H1 (cell line): Measurements from ENCODE around the gene IFNK. TPM values are rescaled to one million over a fixed set of nuclear protein-coding genes. Genes with fewer than 3 reads are reported as not detected.

Experiments
- CTCF ChIA-PET: fragments of 300-600 bp; sonication (Branson Sonifier 250); formaldehyde crosslinking; loops from one replicate; lab custom pipeline; 2021; ENCODE audit not compliant: partially characterized antibody; lab: Charles Lee
- POLR2A ChIA-PET: fragments of 300-600 bp; sonication (Branson Sonifier 250); formaldehyde crosslinking; loops from one replicate; lab custom pipeline; 2021; ENCODE audit warnings: inconsistent platforms; ENCODE audit not compliant: partially characterized antibody; lab: Charles Lee
- DNase-seq, 2 experiments: peaks; one replicate each; pipeline versions ENCODE4 v3.0.0 to v3.0.0-alpha.2; 2010 to 2022; ENCODE audit warnings: low spot score in 2 of 2, low read depth in 1 of 2, mixed read lengths in 1 of 2
- FAIRE-seq: peaks from 2 replicates; lab custom pipeline; 2011; peaks lifted over from hg19 to GRCh38; lab: Jason Lieb, UNC
- H2AFZ ChIP-seq: 2 replicates; pipeline ENCODE4 v1.8.1; 2012; ENCODE audit warnings: low read length, inconsistent platforms
- H2AK5ac ChIP-seq: 2 replicates; pipeline ENCODE4 v1.6.1; 2013; ENCODE audit warnings: low read depth, low read length
- H2BK120ac ChIP-seq: replicated peaks from 2 replicates; pipeline ENCODE3; 2013; ENCODE audit warnings: low read depth, low read length, inconsistent platforms
- H2BK12ac ChIP-seq: 2 replicates; pipeline ENCODE4 v1.6.1; 2013; ENCODE audit warnings: low read depth, low read length
- H2BK15ac ChIP-seq: 2 replicates; pipeline ENCODE4 v1.6.1; 2013; ENCODE audit warnings: low read length
- H2BK20ac ChIP-seq: 2 replicates; pipeline ENCODE4 v1.6.1; 2013; ENCODE audit warnings: low read length
- H2BK5ac ChIP-seq: 2 replicates; pipeline ENCODE4 v1.6.1; 2013; ENCODE audit warnings: low read depth, low read length
- H3K14ac ChIP-seq: 2 replicates; pipeline ENCODE4 v1.6.1; 2013; ENCODE audit warnings: inconsistent platforms; ENCODE audit not compliant: insufficient read length
- H3K18ac ChIP-seq: 2 replicates; pipeline ENCODE4 v1.6.1; 2013; ENCODE audit warnings: low read length; ENCODE audit errors: extremely low read depth
- H3K23ac ChIP-seq: 2 replicates; pipeline ENCODE4 v1.6.1; 2013; ENCODE audit warnings: inconsistent platforms; ENCODE audit not compliant: insufficient read length
- H3K23me2 ChIP-seq: 2 replicates; pipeline ENCODE4 v1.6.1; 2013; ENCODE audit warnings: low read depth, low read length
- H3K27ac ChIP-seq: 2 replicates; pipeline ENCODE4 v1.6.1; 2011; ENCODE audit warnings: low read depth, low read length, inconsistent platforms
- H3K27me3 ChIP-seq, 4 experiments: replicated peaks in 1 of 4; 1 replicate in 1 of 4; 2 replicates in 3 of 4; pipeline versions ENCODE4 v1.6.1 to v1.8.1; 2011 to 2013; ENCODE audit warnings: low read length in 3 of 4, mild to moderate bottlenecking in 3 of 4, inconsistent platforms in 2 of 4, mixed read lengths in 2 of 4, moderate library complexity in 1 of 4; ENCODE audit not compliant: control insufficient read depth in 3 of 4, insufficient read depth in 3 of 4; ENCODE audit errors: extremely low read depth in 1 of 4
- H3K36me3 ChIP-seq, 4 experiments: 2 replicates each; pipeline versions ENCODE4 v1.6.1 to v1.8.1; 2011 to 2013; ENCODE audit warnings: mild to moderate bottlenecking in 4 of 4, low read length in 3 of 4, moderate library complexity in 2 of 4, control low read depth in 1 of 4, inconsistent platforms in 1 of 4; ENCODE audit not compliant: insufficient read depth in 4 of 4, control insufficient read depth in 2 of 4
- H3K4ac ChIP-seq: replicated peaks from 2 replicates; pipeline ENCODE3; 2013; ENCODE audit warnings: low read length, low read depth, mixed read lengths, inconsistent platforms; ENCODE audit not compliant: insufficient read length
- H3K4me1 ChIP-seq, 4 experiments: replicated peaks in 1 of 4; 1 replicate in 1 of 4; 2 replicates in 3 of 4; pipeline versions ENCODE4 v1.6.1 to v1.8.1; 2011 to 2013; ENCODE audit warnings: low read length in 3 of 4, inconsistent platforms in 2 of 4, mixed read lengths in 1 of 4; ENCODE audit not compliant: insufficient read depth in 4 of 4, control insufficient read depth in 3 of 4
- H3K4me2 ChIP-seq, 2 experiments: 2 replicates each; pipeline versions ENCODE4 v1.6.1 to v1.8.1; 2011 to 2013; ENCODE audit warnings: low read depth in 2 of 2, low read length in 2 of 2, control low read depth in 1 of 2, inconsistent platforms in 1 of 2, mild to moderate bottlenecking in 1 of 2; ENCODE audit not compliant: insufficient read depth in 1 of 2
- H3K4me3 ChIP-seq, 4 experiments: fragments of 200-600, 300-600 bp in 1 of 4; sonication (generic), shearing (Covaris generic), sonication (Bioruptor Twin) in 1 of 4; 2 replicates each; pipeline versions ENCODE4 v1.5.1 to v1.8.1; 2011 to 2016; ENCODE audit warnings: low read length in 4 of 4, low read depth in 3 of 4, control low read depth in 2 of 4, inconsistent platforms in 2 of 4, mild to moderate bottlenecking in 2 of 4, mixed read lengths in 1 of 4, moderate library complexity in 1 of 4; ENCODE audit not compliant: insufficient read depth in 2 of 4; ENCODE audit errors: extremely low read depth in 1 of 4
- H3K56ac ChIP-seq: replicated peaks from 2 replicates; pipeline ENCODE3; 2013; ENCODE audit warnings: low read depth, mild to moderate bottlenecking, mixed read lengths, low read length, inconsistent platforms; ENCODE audit not compliant: insufficient read length
- H3K79me1 ChIP-seq: 2 replicates; pipeline ENCODE4 v1.6.1; 2013; ENCODE audit warnings: low read depth, low read length, control low read depth
- H3K79me2 ChIP-seq, 2 experiments: 2 replicates each; pipeline versions ENCODE4 v1.6.1 to v1.8.1; 2012 to 2013; ENCODE audit warnings: low read length in 2 of 2, mild to moderate bottlenecking in 2 of 2, inconsistent platforms in 1 of 2; ENCODE audit not compliant: insufficient read depth in 2 of 2, control insufficient read depth in 1 of 2
- H3K9ac ChIP-seq, 4 experiments: replicated peaks in 1 of 4; 1 replicate in 1 of 4; 2 replicates in 3 of 4; pipeline versions ENCODE4 v1.6.1 to v1.8.1; 2011 to 2013; ENCODE audit warnings: low read depth in 3 of 4, low read length in 3 of 4, control low read depth in 2 of 4, mild to moderate bottlenecking in 2 of 4, moderate library complexity in 2 of 4, inconsistent platforms in 1 of 4; ENCODE audit errors: extremely low read depth in 1 of 4
- H3K9me3 ChIP-seq, 2 experiments: 2 replicates each; pipeline versions ENCODE4 v1.6.1 to v1.8.1; 2012 to 2013; ENCODE audit warnings: mild to moderate bottlenecking in 2 of 2, moderate library complexity in 2 of 2, control low read depth in 1 of 2, inconsistent platforms in 1 of 2, low read depth in 1 of 2, low read length in 1 of 2, mixed read lengths in 1 of 2; ENCODE audit not compliant: insufficient read depth in 2 of 2
- H4K20me1 ChIP-seq, 2 experiments: replicated peaks in 1 of 2; 2 replicates each; pipeline versions ENCODE3 to v1.8.1; 2011 to 2013; ENCODE audit warnings: inconsistent platforms in 2 of 2, low read length in 2 of 2, mild to moderate bottlenecking in 1 of 2; ENCODE audit not compliant: insufficient read depth in 2 of 2, control insufficient read depth in 1 of 2
- H4K5ac ChIP-seq: 2 replicates; pipeline ENCODE4 v1.6.1; 2013; ENCODE audit warnings: low read length, low read depth, mixed read lengths, inconsistent platforms; ENCODE audit not compliant: insufficient read length
- H4K8ac ChIP-seq: 2 replicates; pipeline ENCODE4 v1.8.0; 2013; ENCODE audit warnings: mild to moderate bottlenecking, moderate library complexity, low read length, inconsistent platforms; ENCODE audit not compliant: insufficient read depth; ENCODE audit errors: extremely low read depth
- H4K91ac ChIP-seq: replicated peaks from 2 replicates; pipeline ENCODE3; 2013; ENCODE audit warnings: low read length, mixed read lengths, inconsistent platforms; ENCODE audit not compliant: insufficient read length
- KDM5A ChIP-seq: fragments of 200-600 bp; IDR thresholded peaks from 2 replicates; pipeline ENCODE4 v1.7.1; 2012; ENCODE audit warnings: mild to moderate bottlenecking, low read length, inconsistent platforms, mixed read lengths
- PHF8 ChIP-seq: fragments of 200-600 bp; sonication (generic); conservative IDR thresholded peaks from 2 replicates; pipeline ENCODE4 v1.7.1; 2012; ENCODE audit warnings: low read depth, mild to moderate bottlenecking, inconsistent platforms, low read length, moderate library complexity
- WGBS, 2 experiments: shearing (Covaris generic) in 1 of 2; methylation state at CpG; one replicate each; pipeline versions ENCODE4 v1.1.6 to v1.1.7; 2013 to 2015; ENCODE audit warnings: low lambda C conversion rate in 2 of 2, mixed read lengths in 2 of 2, inconsistent platforms in 1 of 2, low coverage in 1 of 2, missing lambda C conversion rate in 1 of 2; ENCODE audit not compliant: insufficient replicate concordance in 2 of 2, insufficient coverage in 1 of 2, insufficient read length in 1 of 2; ENCODE audit errors: extremely low coverage in 1 of 2, missing lambda C conversion rate in 1 of 2; 5-methylcytosine and 5-hydroxymethylcytosine counted together
- polyA plus RNA-seq, 7 experiments: library from polyadenylated mRNA; depleted of rRNA in 3 of 7; stranded (reverse) in 5 of 7; unstranded in 2 of 7; fragments of >200 nt in 5 of 7; fragments of 200-250 nt in 2 of 7; gene quantifications; 1 replicate in 5 of 7; 2 replicates in 1 of 7; 4 replicates in 1 of 7; pipeline versions ENCODE4 v1.2.1 to v1.2.3, GENCODE V29; 2011 to 2013; ENCODE audit warnings: missing spikeins in 2 of 7, mixed read lengths in 2 of 7
- total RNA-seq: library from RNA; stranded (reverse); fragmentation: NEBNext Ultra II Directional; extraction: Animal tissue kit (Norgen Biotek cat#: 25700); gene quantifications from 2 replicates; pipeline ENCODE4 v1.2.1, GENCODE V29; 2021

Gene IFNK
- total and polyA plus RNA-seq, 2 of the 8 experiments (the other 6 are each of a cell fraction or from before 2014, with no cell fraction given), result not detected

DNA sequence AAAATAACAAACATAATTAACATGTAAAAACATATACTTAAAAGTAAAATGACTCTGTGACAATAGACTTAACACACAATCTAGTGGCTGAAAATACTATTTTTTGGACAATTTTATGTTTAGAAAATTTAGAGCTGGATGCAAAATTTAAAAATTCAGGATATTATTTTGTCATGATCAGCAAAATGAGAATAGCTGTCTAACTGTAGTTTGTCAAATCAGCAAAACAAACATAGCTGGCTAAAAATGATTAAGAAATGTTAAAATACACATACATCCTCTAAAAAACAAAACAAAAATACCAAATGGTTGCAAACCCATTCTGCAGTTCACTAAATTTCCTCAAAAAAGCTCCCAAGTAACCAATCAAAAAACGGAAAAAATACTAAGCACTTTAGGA lies 30.6 kb downstream of the IFNK start:
- no peak for DNase-seq

More for the DNA sequence above, 30.6 kb downstream of the IFNK start:
- Histone ChIP-seq H3K79me2 (no peaks in the 10 kb centered on the region), H3K4me3 (no peak overlapping the region), H4K20me1 (no peaks in the 10 kb centered on the region), H3K27me3 (no peaks in the 10 kb centered on the region), H3K4me1 (no peaks in the 10 kb centered on the region), H2BK12ac (no peak overlapping the region), H4K91ac (no peak overlapping the region), H3K4me2 (no peak overlapping the region), H3K4ac (no peak overlapping the region), H3K18ac (no peak overlapping the region), H2BK5ac (no peak overlapping the region), H3K56ac (no peak overlapping the region), H3K9ac (no peak overlapping the region), H3K9me3 (no peaks in the 10 kb centered on the region), H2BK120ac (no peak overlapping the region), H3K36me3 (peaks cover 6 to 70% (median 22%) of the 10 kb centered on the region in 4 experiments; a peak in 7 of 8 replicates), H3K27ac (no peak overlapping the region), H3K23me2 (no peaks in the 10 kb centered on the region), H2AFZ (no peak overlapping the region), H3K14ac (no peak overlapping the region), H3K79me1 (no peaks in the 10 kb centered on the region), H4K5ac (no peak overlapping the region), H2BK20ac (no peak overlapping the region), H3K23ac (no peak overlapping the region), H2BK15ac (no peak overlapping the region), H2AK5ac (no peak overlapping the region), H4K8ac (no peak overlapping the region)
- POLR2A ChIA-PET, result interaction anchor here (0.7 to 1.6 kb wide), 2 partner anchors 9 to 178 kb away, joined by 3 to 5 read pairs; no protein-coding TSS in a partner anchor
- no peak for TF ChIP-seq PHF8
- no peak for TF ChIP-seq KDM5A
- FAIRE-seq, result no peak
- WGBS, 2 experiments, result 91% methylated on average over 1 of the region's 1 CpG; no CpG with 5 or more reads in 1 of the 2 experiments
- CTCF ChIA-PET, result interaction anchor here (0.6 to 2.5 kb wide), 4 partner anchors 9 to 331 kb away, joined by 3 to 10 read pairs (median 8); no protein-coding TSS in a partner anchor
